PC-3 (cell line): ENCODE measurements around the gene SLC9A9.

Source experiments
- EZH2 ChIP-seq: fragments of 300-600 bp; sonication (generic); IDR thresholded peaks from one replicate; pipeline ENCODE4 v1.6.1; 2017; ENCODE audit warnings: antibody characterized with exemption, mild to moderate bottlenecking, low read length; ENCODE audit not compliant: unreplicated experiment
- EZH2phosphoT487 ChIP-seq: fragments of 300-600 bp; sonication (generic); IDR thresholded peaks from 2 replicates; pipeline ENCODE4 v1.6.1; 2018; ENCODE audit warnings: mild to moderate bottlenecking, antibody characterized with exemption, low read length, borderline replicate concordance
- TF ChIP-seq, protein P1 (sequence below): fragments of 300-600 bp; sonication (generic); conservative IDR thresholded peaks from 2 replicates; pipeline ENCODE4 v1.5.1; 2017; ENCODE audit warnings: antibody characterized with exemption, low read depth, mild to moderate bottlenecking, low read length

GRCh38 chr3:143686638-143687197, 161.6 kb downstream of the SLC9A9 start:
- TF ChIP-seq EZH2 (no peak), EZH2phosphoT487 (no peak)
- TF ChIP-seq, protein P1, sequence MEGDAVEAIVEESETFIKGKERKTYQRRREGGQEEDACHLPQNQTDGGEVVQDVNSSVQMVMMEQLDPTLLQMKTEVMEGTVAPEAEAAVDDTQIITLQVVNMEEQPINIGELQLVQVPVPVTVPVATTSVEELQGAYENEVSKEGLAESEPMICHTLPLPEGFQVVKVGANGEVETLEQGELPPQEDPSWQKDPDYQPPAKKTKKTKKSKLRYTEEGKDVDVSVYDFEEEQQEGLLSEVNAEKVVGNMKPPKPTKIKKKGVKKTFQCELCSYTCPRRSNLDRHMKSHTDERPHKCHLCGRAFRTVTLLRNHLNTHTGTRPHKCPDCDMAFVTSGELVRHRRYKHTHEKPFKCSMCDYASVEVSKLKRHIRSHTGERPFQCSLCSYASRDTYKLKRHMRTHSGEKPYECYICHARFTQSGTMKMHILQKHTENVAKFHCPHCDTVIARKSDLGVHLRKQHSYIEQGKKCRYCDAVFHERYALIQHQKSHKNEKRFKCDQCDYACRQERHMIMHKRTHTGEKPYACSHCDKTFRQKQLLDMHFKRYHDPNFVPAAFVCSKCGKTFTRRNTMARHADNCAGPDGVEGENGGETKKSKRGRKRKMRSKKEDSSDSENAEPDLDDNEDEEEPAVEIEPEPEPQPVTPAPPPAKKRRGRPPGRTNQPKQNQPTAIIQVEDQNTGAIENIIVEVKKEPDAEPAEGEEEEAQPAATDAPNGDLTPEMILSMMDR = no peak
